GM21619 (cell line): ENCODE results near the gene ECT2.
"Not testable (repeated sequence)": the region's sequence is repeated elsewhere in the genome, so short reads cannot be mapped to it uniquely, and the experiment has no call there.

ENCODE experiments used
- ATAC-seq: cut with Tn5 transposase; IDR thresholded peaks from one replicate; pipeline ENCODE4 v1.9.1; 2021; ENCODE audit not compliant: unreplicated experiment

The ECT2 gene

DNA sequence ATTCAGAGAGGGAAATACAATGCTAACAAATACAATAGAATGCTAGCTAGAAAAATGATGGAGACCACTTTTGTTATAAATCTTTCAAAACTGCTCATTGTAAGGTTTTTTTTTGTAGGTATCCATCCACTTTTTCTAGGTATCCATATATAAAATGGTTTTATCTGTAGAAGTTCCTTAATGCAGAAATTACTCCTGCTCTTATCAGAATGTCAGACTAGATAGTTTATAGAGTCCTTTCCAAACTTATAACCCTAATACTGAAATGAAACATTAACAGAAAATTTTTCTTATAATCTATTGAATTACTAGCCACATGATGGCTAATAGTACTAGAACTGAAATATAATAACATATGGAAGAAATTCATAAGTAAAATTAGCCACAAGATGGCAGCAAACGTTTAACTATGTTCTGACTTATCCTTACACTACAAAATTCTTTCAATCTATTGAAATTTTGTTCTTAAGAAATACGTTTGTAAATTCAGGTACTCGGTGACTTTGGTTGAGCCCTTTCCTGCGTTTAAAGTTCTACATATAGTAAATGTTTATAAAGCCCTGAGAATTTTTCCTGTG is 58.5 kb downstream of the ECT2 start:
- ATAC-seq = peak; percentile 53

DNA sequence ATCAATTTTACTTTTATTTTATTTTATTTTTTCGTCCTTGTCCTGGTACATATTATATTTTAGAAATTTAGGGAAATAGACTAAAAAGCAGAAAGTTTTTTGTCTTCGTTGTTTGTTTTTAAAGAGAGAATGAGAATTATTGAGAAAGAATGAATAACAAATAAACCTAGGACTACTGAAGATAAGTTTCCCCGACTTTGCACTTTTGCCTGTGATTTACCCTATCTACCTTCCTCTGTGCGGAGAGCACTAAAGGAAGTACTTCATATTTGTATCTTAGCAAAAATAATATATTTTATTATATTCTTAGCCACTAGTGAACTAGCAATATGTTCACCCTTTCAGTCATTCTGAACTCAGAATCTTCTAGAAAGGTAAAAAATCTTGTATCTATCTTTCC is 60.6 kb downstream of the ECT2 start:
- ATAC-seq = no peak

DNA sequence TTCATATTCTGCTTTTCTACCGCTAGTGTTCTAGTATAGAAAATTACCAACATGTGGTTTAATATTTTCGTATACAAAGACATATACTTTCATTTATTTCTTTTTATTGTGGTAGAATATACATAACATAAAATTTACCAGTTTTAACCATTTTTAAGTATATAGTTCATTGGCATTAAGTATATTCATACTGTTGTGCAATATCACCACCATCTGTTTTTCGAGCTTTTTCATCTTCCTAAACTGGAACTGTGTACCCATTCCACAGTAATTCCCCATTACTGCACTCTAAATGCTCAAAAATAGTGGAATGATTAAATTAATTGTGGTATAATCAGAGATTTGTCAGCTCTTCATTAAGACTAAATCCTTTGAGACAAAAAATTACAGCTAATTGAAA is 62.9 kb downstream of the ECT2 start:
- no peak for ATAC-seq

- no peak for ATAC-seq
Observed at GRCh38 chr3:172814738-172815137, 64.2 kb downstream of the ECT2 start.

DNA sequence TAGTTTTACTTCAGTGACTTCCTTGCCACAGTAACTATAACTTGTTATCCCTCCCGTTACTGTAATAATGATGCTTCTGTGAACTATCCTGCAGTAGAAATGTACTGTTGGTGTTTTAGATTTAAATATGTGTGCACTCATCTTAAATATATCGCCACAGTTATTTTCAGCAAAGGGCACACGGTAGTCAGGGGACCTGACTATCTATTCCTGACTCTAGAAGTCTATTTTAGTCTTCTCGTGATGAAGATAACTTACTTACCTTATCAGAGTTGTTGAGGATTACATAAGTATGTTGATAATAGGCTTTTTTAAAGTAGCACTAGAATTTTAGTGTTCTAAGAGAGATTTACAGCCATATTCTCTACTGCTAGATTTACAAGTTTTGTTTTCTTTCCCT is 65.3 kb downstream of the ECT2 start:
- no peak for ATAC-seq

GRCh38 chr3:172816281-172816680 is 65.8 kb downstream of the ECT2 start:
- no peak for ATAC-seq

GRCh38 chr3:172816968-172817367 is 66.4 kb downstream of the ECT2 start:
- no peak for ATAC-seq

DNA sequence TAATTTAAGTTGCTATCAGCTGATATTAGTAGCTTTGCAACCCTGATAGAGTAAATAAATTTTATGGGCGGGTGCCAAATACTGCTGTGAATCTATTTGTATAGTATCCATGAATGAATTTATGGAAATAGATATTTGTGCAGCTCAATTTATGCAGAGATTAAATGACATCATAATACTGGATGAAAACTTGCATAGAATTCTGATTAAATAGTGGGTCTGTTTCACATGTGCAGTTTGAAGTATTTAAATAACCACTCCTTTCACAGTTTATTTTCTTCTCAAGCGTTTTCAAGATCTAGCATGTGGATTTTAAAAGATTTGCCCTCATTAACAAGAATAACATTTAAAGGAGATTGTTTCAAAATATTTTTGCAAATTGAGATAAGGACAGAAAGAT is 70.0 kb downstream of the ECT2 start:
- no peak for ATAC-seq

GRCh38 chr3:172824229-172824628 is 73.7 kb downstream of the ECT2 start:
- no peak for ATAC-seq

- ATAC-seq = not testable (repeated sequence)
Observed at GRCh38 chr3:172827231-172827630, 76.7 kb downstream of the ECT2 start.

- ATAC-seq = no peak
Observed at GRCh38 chr3:172832983-172833382, 82.5 kb downstream of the ECT2 start.

GRCh38 chr3:172836390-172836997 is 86.0 kb downstream of the ECT2 start:
- peak; percentile 77 for ATAC-seq

DNA sequence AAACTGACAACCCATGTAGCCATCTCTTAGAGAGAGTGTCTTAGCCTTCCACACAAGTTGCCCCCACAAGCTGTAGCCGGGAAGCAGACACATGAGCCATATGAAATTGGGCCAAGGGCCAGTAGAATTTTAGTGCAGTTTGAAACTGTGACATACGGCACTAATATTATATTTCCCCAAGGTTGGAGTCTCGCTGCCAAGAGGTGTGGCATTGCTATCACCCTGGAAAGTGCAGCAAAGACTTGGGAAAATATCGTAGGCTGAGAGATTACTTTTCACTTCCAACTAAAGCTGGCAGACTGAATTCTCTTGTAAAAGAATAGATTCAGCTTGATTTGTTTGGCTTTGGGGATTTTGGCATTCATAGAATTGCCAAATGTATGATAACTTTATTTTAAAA is 89.2 kb downstream of the ECT2 start:
- no peak for ATAC-seq

DNA sequence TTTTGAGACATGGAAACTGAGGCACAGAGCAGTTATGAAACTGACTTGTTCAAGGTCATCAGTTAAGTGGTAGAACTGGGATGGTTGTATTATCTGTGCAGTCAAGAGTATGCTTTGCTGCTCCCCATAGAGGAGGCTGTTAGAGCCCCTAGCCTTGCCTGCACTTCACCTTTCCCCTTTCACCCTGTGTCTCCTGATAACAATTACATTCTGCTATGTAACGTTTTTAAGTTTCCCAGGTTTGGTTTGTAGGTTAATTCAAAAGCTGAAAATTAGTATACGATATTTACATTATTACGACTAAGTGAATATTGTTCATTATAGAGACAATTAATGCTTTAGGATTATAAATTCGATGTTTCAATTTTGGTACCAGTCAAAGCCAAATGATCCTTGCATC is 89.9 kb downstream of the ECT2 start:
- no peak for ATAC-seq

DNA sequence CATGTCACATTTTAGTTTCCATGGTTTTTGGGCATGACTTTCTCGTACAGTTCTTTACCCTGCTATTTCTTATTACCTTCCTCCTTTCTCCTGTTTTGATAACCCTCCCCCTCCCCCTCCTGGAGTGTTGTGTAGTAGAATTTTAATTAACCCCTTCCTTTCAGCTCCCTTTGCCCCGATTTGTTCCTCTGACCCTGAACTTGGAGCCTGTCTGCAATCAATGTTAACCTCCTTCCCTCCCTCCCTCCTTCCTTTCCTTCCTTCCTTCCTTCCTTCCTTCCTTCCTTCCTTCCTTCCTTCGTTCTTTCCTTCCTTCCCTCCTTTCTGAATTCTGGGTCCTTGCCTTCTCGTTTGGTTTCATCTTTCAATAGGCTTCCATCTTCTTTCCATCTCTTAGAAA is 90.4 kb downstream of the ECT2 start:
- no peak for ATAC-seq

DNA sequence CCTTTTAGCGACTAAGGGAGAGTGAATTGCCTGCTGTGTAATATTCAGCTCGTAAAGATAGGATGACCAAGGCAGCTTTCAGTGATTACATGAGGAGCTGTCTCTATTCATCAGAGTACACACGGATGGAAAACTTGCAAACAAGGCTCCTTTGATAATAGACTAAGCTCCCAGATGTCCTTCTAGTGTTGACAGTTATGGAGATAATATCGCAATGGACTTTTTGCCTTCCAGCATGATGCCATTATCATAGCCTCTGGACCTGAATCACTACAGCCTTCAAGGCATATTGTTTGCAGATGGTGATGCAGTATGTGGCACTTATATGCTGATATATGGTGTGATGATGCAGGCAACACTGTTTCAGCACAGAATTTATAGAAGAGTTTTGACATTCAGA is 93.9 kb downstream of the ECT2 start:
- no peak for ATAC-seq

- peak; percentile 76 for ATAC-seq
Observed at GRCh38 chr3:172846103-172846561, 95.6 kb downstream of the ECT2 start.

DNA sequence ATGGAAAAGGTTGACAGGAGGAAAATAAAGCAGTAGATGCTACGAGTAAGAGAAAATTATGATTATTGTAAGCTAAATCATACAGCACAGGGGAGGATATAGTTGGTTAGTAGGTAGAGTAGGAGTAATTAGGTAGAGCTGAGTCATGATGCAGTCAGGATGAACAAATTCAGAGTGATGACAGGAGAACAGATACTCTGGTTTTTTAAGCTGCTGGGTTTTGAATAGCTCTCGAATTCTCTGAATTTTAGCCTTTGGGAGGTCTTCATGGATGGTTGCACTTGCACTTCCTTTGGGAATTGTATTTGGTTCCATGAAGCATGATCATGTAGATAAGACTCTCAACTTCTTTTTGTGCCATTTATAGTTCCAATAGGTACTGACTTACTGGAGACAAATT is 96.2 kb downstream of the ECT2 start:
- no peak for ATAC-seq

GRCh38 chr3:172847292-172847691 is 96.8 kb downstream of the ECT2 start:
- ATAC-seq = no peak

DNA sequence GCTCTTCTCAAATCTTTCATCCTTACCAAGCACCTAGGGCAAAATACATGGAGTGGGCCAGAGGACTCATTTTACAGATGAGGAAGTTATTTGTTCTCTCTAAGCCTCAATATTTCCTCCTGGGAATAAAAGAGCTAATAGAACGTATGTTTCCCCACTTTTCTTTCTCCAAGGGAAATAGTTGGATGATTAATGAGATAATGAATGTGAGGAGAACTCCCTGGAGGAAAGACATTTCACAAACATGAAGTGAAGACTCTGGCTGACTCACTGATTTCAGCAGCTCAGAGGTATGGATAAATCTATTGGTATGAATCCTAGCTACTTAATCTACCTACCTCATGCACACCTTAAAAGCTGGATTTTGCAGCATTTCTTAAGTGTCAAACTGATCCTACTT is 98.4 kb downstream of the ECT2 start:
- ATAC-seq = no peak

DNA sequence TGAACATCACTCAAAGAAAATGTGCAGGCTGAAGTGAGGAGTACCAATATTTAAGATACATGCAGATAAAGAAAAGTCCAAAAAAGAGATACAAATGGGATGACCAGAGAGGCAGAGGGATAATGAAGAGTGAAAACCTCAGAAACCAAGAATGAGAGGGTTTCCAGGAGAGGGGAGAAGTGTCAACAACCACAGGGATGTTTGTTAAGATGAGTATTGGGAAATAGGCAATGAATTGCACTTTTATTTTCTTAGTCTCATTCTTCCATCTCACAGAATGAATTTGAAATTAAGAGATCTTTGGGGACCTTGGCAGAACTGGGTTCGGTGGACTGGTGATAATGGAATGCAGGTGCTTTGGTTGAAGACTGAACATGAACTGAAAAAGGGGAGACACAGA is 102.5 kb downstream of the ECT2 start:
- ATAC-seq = no peak

DNA sequence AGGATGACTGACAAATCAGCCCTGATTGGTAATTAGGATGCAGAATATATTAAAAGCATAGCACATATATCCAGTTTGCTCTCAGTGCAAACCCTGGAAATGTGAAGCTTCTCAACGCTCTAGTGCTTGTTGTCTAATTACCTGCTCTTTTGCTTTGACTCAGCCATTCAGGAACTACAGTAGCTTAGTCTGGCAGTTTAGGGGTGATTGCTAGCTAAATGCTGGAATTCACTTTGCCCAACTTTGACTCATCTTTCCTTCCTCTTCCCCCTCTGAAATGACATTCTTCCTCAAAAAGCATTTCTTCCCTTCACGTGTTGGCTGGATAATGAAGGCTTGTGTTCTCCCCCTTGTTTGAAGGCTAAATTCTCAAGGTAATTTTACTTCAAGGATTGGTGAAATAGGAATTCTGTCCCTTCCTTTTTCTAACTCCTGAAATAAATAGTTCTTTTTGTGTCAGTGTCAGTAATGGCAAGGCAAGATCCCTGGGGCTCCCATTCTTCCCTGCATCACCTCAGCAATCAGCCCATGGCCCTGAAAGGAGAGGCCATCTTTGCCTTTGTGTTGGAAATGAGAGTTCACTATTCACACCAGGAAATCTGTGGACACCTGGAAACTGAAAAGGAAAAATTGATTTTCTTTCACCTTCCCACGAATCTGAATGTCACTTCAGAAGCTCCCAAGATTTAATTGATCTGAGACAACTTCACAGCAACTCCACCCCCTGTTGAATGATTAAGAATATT is 103.6 kb downstream of the ECT2 start:
- no peak for ATAC-seq
